ENCODE measurements around the gene PDLIM3.

Gene PDLIM3

GRCh38 chr4:185552254-185552653, 16.9 kb upstream of the PDLIM3 start:
- no peak for TF ChIP-seq EZH2phosphoT487 (conservative IDR thresholded peaks at IDR 0.05; ENCODE audit: low read length)
- TF ChIP-seq CTCF (IDR thresholded peaks at IDR 0.05; ENCODE audit: insufficient read depth, low read length, poor library complexity, severe bottlenecking): no peak
- no peaks in the 10 kb centered on the region for H4K20me1 ChIP-seq (ENCODE audit: low read depth, low read length)
- no peaks in the 10 kb centered on the region for H3K79me2 ChIP-seq (ENCODE audit: insufficient read depth, low read length)
- H3K4me3 ChIP-seq (ENCODE audit: insufficient read depth, low read length, poor library complexity, severe bottlenecking): no peak overlapping the region
- no peak overlapping the region for H3K4me2 ChIP-seq (ENCODE audit: low read depth, low read length, poor library complexity, severe bottlenecking)
- no peak overlapping the region for H3K9ac ChIP-seq (ENCODE audit: low read length)
- no peaks in the 10 kb centered on the region for H3F3A ChIP-seq (ENCODE audit: insufficient read depth)
- no peaks in the 10 kb centered on the region for H3K36me3 ChIP-seq (ENCODE audit: low read length)
- H2AFZ ChIP-seq (ENCODE audit: low read depth, low read length, severe bottlenecking): no peak overlapping the region
- H3K27me3 ChIP-seq (ENCODE audit: low read length): no peaks in the 10 kb centered on the region
- H3K27ac ChIP-seq (ENCODE audit: low read depth, low read length): no peak overlapping the region
- H3K9me2 ChIP-seq (replicated peaks; ENCODE audit: insufficient read depth, low read length): no peaks in the 10 kb centered on the region
- no peaks in the 10 kb centered on the region for H3K9me3 ChIP-seq (ENCODE audit: insufficient read depth, low read length)

GRCh38 chr4:185550933-185551332, 15.6 kb upstream of the PDLIM3 start:
- no peak overlapping the region for H3K27ac ChIP-seq (ENCODE audit: low read depth, low read length)
- no peaks in the 10 kb centered on the region for H3K79me2 ChIP-seq (ENCODE audit: insufficient read depth, low read length)
- no peaks in the 10 kb centered on the region for H3K9me2 ChIP-seq (replicated peaks; ENCODE audit: insufficient read depth, low read length)
- no peak overlapping the region for H3K4me3 ChIP-seq (ENCODE audit: insufficient read depth, low read length, poor library complexity, severe bottlenecking)
- H3K36me3 ChIP-seq (ENCODE audit: low read length): no peaks in the 10 kb centered on the region
- TF ChIP-seq EZH2phosphoT487 (conservative IDR thresholded peaks at IDR 0.05; ENCODE audit: low read length): no peak
- TF ChIP-seq CTCF (IDR thresholded peaks at IDR 0.05; ENCODE audit: insufficient read depth, low read length, poor library complexity, severe bottlenecking): no peak
- H2AFZ ChIP-seq (ENCODE audit: low read depth, low read length, severe bottlenecking): no peak overlapping the region
- no peak overlapping the region for H3K4me2 ChIP-seq (ENCODE audit: low read depth, low read length, poor library complexity, severe bottlenecking)
- H3K27me3 ChIP-seq (ENCODE audit: low read length): no peaks in the 10 kb centered on the region
- no peaks in the 10 kb centered on the region for H3K9me3 ChIP-seq (ENCODE audit: insufficient read depth, low read length)
- H4K20me1 ChIP-seq (ENCODE audit: low read depth, low read length): no peaks in the 10 kb centered on the region
- no peak overlapping the region for H3K9ac ChIP-seq (ENCODE audit: low read length)
- H3F3A ChIP-seq (ENCODE audit: insufficient read depth): no peaks in the 10 kb centered on the region

- TF ChIP-seq CTCF (IDR thresholded peaks at IDR 0.05; ENCODE audit: insufficient read depth, low read length, poor library complexity, severe bottlenecking): no peak
- TF ChIP-seq EZH2phosphoT487 (conservative IDR thresholded peaks at IDR 0.05; ENCODE audit: low read length): no peak
- Histone ChIP-seq H3K9me3 (ENCODE audit: insufficient read depth, low read length) (no peaks in the 10 kb centered on the region), H3K9ac (ENCODE audit: low read length) (no peak overlapping the region), H3F3A (ENCODE audit: insufficient read depth) (no peaks in the 10 kb centered on the region), H3K79me2 (ENCODE audit: insufficient read depth, low read length) (no peaks in the 10 kb centered on the region), H2AFZ (ENCODE audit: low read depth, low read length, severe bottlenecking) (no peak overlapping the region), H4K20me1 (ENCODE audit: low read depth, low read length) (no peaks in the 10 kb centered on the region), H3K4me2 (ENCODE audit: low read depth, low read length, poor library complexity, severe bottlenecking) (no peak overlapping the region), H3K9me2 (replicated peaks; ENCODE audit: insufficient read depth, low read length) (no peaks in the 10 kb centered on the region), H3K27ac (ENCODE audit: low read depth, low read length) (no peak overlapping the region), H3K27me3 (ENCODE audit: low read length) (no peaks in the 10 kb centered on the region), H3K36me3 (ENCODE audit: low read length) (no peaks in the 10 kb centered on the region), H3K4me3 (ENCODE audit: insufficient read depth, low read length, poor library complexity, severe bottlenecking) (no peak overlapping the region)
These were observed 13.9 kb upstream of the PDLIM3 start for GRCh38 chr4:185549095-185549639.
